Breast epithelium (tissue), 3 donors: ENCODE data around the gene PRPF19.

Experiments
- CTCF ChIP-seq, 3 donors: fragments of 450-650 bp; IDR thresholded peaks; one replicate each; pipeline ENCODE4 v1.5.1; 2016 to 2017; ENCODE audit warnings: antibody characterized with exemption in 3 of 3, mild to moderate bottlenecking in 3 of 3, moderate library complexity in 3 of 3
- POLR2A ChIP-seq: fragments of 450-650 bp; IDR thresholded peaks from one replicate; pipeline ENCODE4 v1.6.1; 2016; ENCODE audit warnings: antibody characterized with exemption, mild to moderate bottlenecking, moderate library complexity

- TF ChIP-seq POLR2A (no peak), CTCF (IDR thresholded peaks at IDR 0.05) (no peak)
These were observed 25.6 kb downstream of the PRPF19 start for GRCh38 chr11:60880643-60881282.
